ENCODE measurements around the gene FSHR.

FSHR gene

DNA sequence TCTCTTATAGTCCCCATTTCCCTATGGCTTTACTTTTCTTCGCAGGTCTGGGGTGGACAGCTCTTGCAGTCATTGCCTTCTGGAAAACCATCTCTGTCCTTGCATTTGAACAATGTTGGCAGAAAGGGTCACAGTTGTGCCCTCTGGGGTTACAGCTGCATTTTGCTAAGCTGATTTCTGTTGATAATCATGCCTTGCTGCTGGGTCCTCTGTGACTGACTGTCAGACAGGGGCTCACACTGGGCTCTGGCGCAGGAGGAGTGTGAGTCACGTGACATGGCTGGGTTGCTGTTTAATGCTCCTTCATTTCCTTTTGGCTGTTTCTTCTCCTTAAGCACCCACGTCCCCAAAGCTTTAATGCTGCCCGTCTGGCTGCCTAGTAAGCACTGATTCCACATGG lies 202.2 kb downstream of the FSHR start:
- H3K9ac ChIP-seq (ENCODE audit: low read depth in 1 of 2, low read length in 2 of 2): no peak overlapping the region
- no peaks in the 10 kb centered on the region for H3K4me1 ChIP-seq (ENCODE audit: control insufficient read depth in 2 of 2, insufficient read depth in 2 of 2, low read length in 2 of 2)
- H3K9me3 ChIP-seq (ENCODE audit: control insufficient read depth in 2 of 2, low read length in 2 of 2): no peaks in the 10 kb centered on the region
- H3K27me3 ChIP-seq (ENCODE audit: control insufficient read depth in 2 of 2, insufficient read depth in 2 of 2, low read length in 2 of 2): no peaks in the 10 kb centered on the region
- no peak overlapping the region for H3K27ac ChIP-seq (ENCODE audit: low read depth in 2 of 2, low read length in 2 of 2)
- H3K4me3 ChIP-seq (ENCODE audit: low read length in 2 of 2): no peak overlapping the region
- H3K36me3 ChIP-seq (ENCODE audit: control insufficient read depth in 2 of 2, insufficient read depth in 2 of 2, low read length in 2 of 2): no peaks in the 10 kb centered on the region

DNA sequence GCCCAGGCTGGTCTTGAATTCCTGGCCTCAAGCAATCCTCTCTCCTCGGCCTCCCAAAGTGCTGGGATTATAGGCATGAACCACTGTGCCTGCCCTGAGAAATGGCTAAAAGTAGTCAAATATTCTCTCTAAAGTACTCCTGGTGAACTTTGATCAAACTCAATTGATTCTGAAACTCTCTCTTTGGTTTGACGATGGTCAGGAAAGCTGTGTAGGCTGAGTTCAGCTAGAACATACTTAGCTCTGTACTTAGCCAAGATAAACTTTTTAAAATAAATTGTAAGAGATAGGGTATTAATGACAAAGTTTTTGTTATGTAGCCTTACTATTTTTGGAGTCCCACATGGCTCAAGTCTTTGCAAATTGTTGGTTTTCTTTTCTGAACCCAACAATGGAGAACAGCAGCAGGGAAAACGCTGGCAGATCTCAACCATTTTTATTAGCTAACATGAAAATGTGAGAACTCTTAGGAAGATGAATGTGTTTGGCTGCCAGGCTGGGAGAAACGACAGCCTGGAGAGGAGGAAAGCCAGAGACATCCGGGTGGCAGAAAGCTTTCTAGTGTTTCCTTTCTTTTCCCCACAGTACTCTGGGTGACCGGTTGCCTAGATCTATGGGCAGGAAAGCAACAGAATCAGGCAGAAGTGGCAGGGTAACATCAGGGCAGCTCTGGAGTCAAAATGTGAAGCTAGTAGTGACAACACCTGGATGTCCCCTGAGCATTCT lies 205.8 kb downstream of the FSHR start:
- Histone ChIP-seq H3K27ac (ENCODE audit: low read depth in 2 of 2, low read length in 2 of 2) (no peak overlapping the region), H3K4me3 (ENCODE audit: low read length in 2 of 2) (no peak overlapping the region), H3K9me3 (ENCODE audit: control insufficient read depth in 2 of 2, low read length in 2 of 2) (no peaks in the 10 kb centered on the region), H3K4me1 (ENCODE audit: control insufficient read depth in 2 of 2, insufficient read depth in 2 of 2, low read length in 2 of 2) (no peaks in the 10 kb centered on the region), H3K27me3 (ENCODE audit: control insufficient read depth in 2 of 2, insufficient read depth in 2 of 2, low read length in 2 of 2) (no peaks in the 10 kb centered on the region), H3K9ac (ENCODE audit: low read depth in 1 of 2, low read length in 2 of 2) (no peak overlapping the region), H3K36me3 (ENCODE audit: control insufficient read depth in 2 of 2, insufficient read depth in 2 of 2, low read length in 2 of 2) (no peaks in the 10 kb centered on the region)

DNA sequence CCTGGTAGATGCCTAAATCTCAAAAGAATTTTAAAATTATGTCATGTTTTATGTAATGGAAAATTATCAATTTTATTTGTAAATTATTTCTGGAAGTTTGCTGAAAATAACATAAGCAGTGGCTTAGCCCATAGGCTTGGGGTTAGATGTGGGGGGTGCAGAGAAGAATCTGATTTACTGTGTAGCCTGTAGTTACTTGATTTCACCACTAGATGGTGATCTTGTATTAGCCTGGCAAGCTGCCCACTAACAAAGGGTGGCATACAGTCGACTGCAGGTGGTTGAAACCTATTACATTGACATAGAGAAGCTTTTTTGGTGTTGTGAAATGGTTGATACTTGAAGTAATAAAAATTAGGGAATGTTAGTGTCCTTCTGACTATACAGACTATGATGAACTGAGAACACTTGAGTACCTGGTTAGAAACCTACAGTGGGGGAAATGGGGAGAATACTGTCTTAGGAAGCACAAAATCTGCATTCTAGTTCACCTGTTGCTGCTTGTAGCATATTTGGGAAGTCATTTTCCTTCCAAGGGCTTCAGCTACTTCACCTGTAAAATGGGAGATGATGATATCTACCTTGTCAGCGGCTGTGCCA lies 207.8 kb downstream of the FSHR start:
- H3K36me3 ChIP-seq (ENCODE audit: control insufficient read depth in 2 of 2, insufficient read depth in 2 of 2, low read length in 2 of 2): no peaks in the 10 kb centered on the region
- H3K27ac ChIP-seq (ENCODE audit: low read depth in 2 of 2, low read length in 2 of 2): no peak overlapping the region
- no peak overlapping the region for H3K4me3 ChIP-seq (ENCODE audit: low read length in 2 of 2)
- no peak overlapping the region for H3K9ac ChIP-seq (ENCODE audit: low read depth in 1 of 2, low read length in 2 of 2)
- H3K27me3 ChIP-seq (ENCODE audit: control insufficient read depth in 2 of 2, insufficient read depth in 2 of 2, low read length in 2 of 2): no peaks in the 10 kb centered on the region
- no peaks in the 10 kb centered on the region for H3K4me1 ChIP-seq (ENCODE audit: control insufficient read depth in 2 of 2, insufficient read depth in 2 of 2, low read length in 2 of 2)
- no peaks in the 10 kb centered on the region for H3K9me3 ChIP-seq (ENCODE audit: control insufficient read depth in 2 of 2, low read length in 2 of 2)

DNA sequence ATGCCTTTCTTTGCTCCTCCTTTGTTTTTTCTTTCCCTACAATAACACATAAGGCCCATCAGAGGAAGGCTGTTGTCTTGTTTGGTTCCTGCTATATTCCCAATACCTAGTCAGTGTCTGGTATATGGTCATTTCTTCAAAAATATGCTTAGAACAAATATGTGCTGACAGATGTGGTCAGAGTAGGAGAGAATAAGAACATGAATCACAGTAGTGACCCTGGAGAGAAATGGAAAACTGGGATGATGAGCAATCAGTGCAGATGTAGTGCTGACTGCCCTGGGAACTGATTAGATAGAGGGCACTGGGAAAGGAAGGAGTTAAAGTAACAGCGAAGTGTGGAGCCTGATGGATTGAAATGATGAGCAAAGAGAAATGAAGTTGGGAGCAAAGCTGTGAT lies 209.4 kb downstream of the FSHR start:
- Histone ChIP-seq H3K9ac (ENCODE audit: low read depth in 1 of 2, low read length in 2 of 2) (no peak overlapping the region), H3K4me3 (ENCODE audit: low read length in 2 of 2) (no peak overlapping the region)

DNA sequence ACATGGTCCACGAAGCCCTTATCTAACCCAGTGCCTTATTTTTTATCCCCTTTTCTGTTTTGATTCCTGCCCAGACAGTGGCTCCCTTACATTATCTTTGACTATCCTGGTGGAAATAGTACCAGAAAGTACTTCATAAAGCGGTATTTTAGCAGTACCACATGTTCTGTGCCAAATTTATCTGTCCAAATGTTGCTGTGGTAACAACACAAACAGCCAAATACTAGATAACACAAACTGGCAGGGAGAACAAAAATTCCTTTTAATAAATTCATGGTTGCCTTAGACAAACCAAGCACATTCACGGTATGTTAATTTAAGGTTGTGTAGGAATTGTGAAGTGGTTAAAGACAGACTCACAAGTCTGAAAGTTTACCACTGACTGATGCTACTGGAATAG lies 210.9 kb downstream of the FSHR start:
- no peaks in the 10 kb centered on the region for H3K27me3 ChIP-seq (ENCODE audit: control insufficient read depth in 2 of 2, insufficient read depth in 2 of 2, low read length in 2 of 2)
- no peaks in the 10 kb centered on the region for H3K4me1 ChIP-seq (ENCODE audit: control insufficient read depth in 2 of 2, insufficient read depth in 2 of 2, low read length in 2 of 2)
- H3K36me3 ChIP-seq (ENCODE audit: control insufficient read depth in 2 of 2, insufficient read depth in 2 of 2, low read length in 2 of 2): no peaks in the 10 kb centered on the region
- H3K4me3 ChIP-seq (ENCODE audit: low read length in 2 of 2): no peak overlapping the region
- H3K27ac ChIP-seq (ENCODE audit: low read depth in 2 of 2, low read length in 2 of 2): no peak overlapping the region
- H3K9me3 ChIP-seq (ENCODE audit: control insufficient read depth in 2 of 2, low read length in 2 of 2): no peaks in the 10 kb centered on the region
- no peak overlapping the region for H3K9ac ChIP-seq (ENCODE audit: low read depth in 1 of 2, low read length in 2 of 2)

More for the DNA sequence above, 209.4 kb downstream of the FSHR start:
- Histone ChIP-seq H3K27ac (ENCODE audit: low read depth in 2 of 2, low read length in 2 of 2) (no peak overlapping the region), H3K4me1 (ENCODE audit: control insufficient read depth in 2 of 2, insufficient read depth in 2 of 2, low read length in 2 of 2) (no peaks in the 10 kb centered on the region), H3K27me3 (ENCODE audit: control insufficient read depth in 2 of 2, insufficient read depth in 2 of 2, low read length in 2 of 2) (no peaks in the 10 kb centered on the region), H3K9me3 (ENCODE audit: control insufficient read depth in 2 of 2, low read length in 2 of 2) (no peaks in the 10 kb centered on the region), H3K36me3 (ENCODE audit: control insufficient read depth in 2 of 2, insufficient read depth in 2 of 2, low read length in 2 of 2) (no peaks in the 10 kb centered on the region)

DNA sequence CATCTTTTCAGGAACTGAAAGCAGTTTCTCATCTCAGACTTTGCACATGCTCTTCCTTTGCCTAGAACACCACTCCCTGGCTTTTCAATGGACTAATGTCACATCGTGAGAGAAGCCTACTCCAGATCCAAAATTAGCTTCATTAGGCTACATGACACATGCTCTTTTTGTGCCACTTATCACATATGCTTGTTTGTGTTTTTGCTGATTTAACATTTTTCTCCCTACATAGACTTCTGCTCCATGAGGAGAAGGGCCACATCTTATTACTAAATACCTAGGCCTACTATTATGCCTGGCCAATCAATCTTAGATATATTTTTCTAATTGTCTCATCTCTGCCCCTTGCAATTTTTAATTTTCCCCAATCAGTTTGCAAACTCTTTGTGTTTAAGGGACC lies 212.4 kb downstream of the FSHR start:
- H3K27me3 ChIP-seq (ENCODE audit: control insufficient read depth in 2 of 2, insufficient read depth in 2 of 2, low read length in 2 of 2): no peaks in the 10 kb centered on the region
- H3K27ac ChIP-seq (ENCODE audit: low read depth in 2 of 2, low read length in 2 of 2): no peak overlapping the region
- H3K9me3 ChIP-seq (ENCODE audit: control insufficient read depth in 2 of 2, low read length in 2 of 2): no peaks in the 10 kb centered on the region
- H3K4me3 ChIP-seq (ENCODE audit: low read length in 2 of 2): no peak overlapping the region
- H3K36me3 ChIP-seq (ENCODE audit: control insufficient read depth in 2 of 2, insufficient read depth in 2 of 2, low read length in 2 of 2): no peaks in the 10 kb centered on the region
- no peaks in the 10 kb centered on the region for H3K4me1 ChIP-seq (ENCODE audit: control insufficient read depth in 2 of 2, insufficient read depth in 2 of 2, low read length in 2 of 2)
- H3K9ac ChIP-seq (ENCODE audit: low read depth in 1 of 2, low read length in 2 of 2): no peak overlapping the region

DNA sequence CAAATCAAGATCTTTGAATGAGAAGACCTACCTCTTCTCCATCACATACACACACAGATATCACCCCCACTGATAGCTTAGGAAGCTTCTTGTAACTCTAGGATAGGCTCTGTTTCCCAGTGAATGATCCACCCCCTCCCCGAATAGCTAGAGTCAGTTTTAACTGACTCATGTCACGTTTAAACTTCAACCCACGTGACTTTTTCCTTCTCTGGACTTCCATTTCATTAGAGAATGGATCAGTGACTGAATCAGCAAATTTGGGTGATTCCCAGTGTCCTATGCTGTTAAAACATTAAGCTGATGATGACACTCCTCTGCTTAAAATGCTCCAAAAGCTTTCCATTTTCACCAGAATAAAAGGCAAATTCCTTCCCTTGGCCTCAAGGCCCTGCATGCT lies 212.9 kb downstream of the FSHR start:
- H3K36me3 ChIP-seq (ENCODE audit: control insufficient read depth in 2 of 2, insufficient read depth in 2 of 2, low read length in 2 of 2): no peaks in the 10 kb centered on the region
- no peaks in the 10 kb centered on the region for H3K9me3 ChIP-seq (ENCODE audit: control insufficient read depth in 2 of 2, low read length in 2 of 2)
- H3K27ac ChIP-seq (ENCODE audit: low read depth in 2 of 2, low read length in 2 of 2): no peak overlapping the region
- H3K4me1 ChIP-seq (ENCODE audit: control insufficient read depth in 2 of 2, insufficient read depth in 2 of 2, low read length in 2 of 2): no peaks in the 10 kb centered on the region
- no peaks in the 10 kb centered on the region for H3K27me3 ChIP-seq (ENCODE audit: control insufficient read depth in 2 of 2, insufficient read depth in 2 of 2, low read length in 2 of 2)
- H3K4me3 ChIP-seq (ENCODE audit: low read length in 2 of 2): no peak overlapping the region
- no peak overlapping the region for H3K9ac ChIP-seq (ENCODE audit: low read depth in 1 of 2, low read length in 2 of 2)

DNA sequence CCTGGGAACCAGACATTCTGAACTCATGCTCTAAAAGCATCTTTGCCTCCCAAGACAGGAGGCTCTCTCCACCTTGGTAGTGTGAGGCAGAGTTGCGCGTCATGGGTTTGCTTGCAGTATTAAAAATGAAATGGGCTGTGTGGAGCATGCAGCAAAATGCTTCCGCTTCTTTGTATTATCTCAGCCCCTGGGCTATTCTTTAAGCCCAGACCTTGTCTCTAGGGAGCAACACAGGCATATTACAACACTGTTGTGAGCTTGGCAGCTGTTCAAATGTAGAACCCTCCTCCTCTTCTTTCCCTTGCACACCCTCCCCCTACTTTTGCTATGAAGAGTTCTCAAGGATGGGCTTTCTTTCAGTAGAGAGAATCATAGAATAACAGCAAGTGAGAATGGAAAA lies 213.7 kb downstream of the FSHR start:
- no peak overlapping the region for H3K4me3 ChIP-seq (ENCODE audit: low read length in 2 of 2)
- no peak overlapping the region for H3K9ac ChIP-seq (ENCODE audit: low read depth in 1 of 2, low read length in 2 of 2)
- no peaks in the 10 kb centered on the region for H3K4me1 ChIP-seq (ENCODE audit: control insufficient read depth in 2 of 2, insufficient read depth in 2 of 2, low read length in 2 of 2)
- no peaks in the 10 kb centered on the region for H3K27me3 ChIP-seq (ENCODE audit: control insufficient read depth in 2 of 2, insufficient read depth in 2 of 2, low read length in 2 of 2)
- H3K27ac ChIP-seq (ENCODE audit: low read depth in 2 of 2, low read length in 2 of 2): no peak overlapping the region
- no peaks in the 10 kb centered on the region for H3K36me3 ChIP-seq (ENCODE audit: control insufficient read depth in 2 of 2, insufficient read depth in 2 of 2, low read length in 2 of 2)
- H3K9me3 ChIP-seq (ENCODE audit: control insufficient read depth in 2 of 2, low read length in 2 of 2): no peaks in the 10 kb centered on the region

DNA sequence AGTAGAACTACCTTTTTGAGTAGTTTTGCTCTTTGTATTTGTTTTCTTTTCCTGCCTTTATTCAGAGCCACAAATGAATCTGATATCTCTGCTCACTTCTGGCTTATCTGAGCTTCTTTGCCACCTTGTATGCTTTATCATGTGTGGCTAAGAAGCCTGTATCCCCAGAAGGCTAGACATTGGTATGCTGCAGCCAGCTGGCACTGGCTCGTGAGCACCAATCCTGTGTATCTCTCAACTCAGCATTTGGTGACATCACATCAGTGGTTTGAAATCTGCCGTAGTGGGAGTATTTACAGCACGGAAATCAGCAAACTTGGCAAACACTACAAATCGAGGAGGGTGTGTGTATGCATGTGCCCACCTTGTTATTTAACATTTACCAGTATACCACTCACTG lies 215.1 kb downstream of the FSHR start:
- Histone ChIP-seq H3K9ac (ENCODE audit: low read depth in 1 of 2, low read length in 2 of 2) (no peak overlapping the region), H3K27ac (ENCODE audit: low read depth in 2 of 2, low read length in 2 of 2) (no peak overlapping the region), H3K9me3 (ENCODE audit: control insufficient read depth in 2 of 2, low read length in 2 of 2) (no peaks in the 10 kb centered on the region), H3K27me3 (ENCODE audit: control insufficient read depth in 2 of 2, insufficient read depth in 2 of 2, low read length in 2 of 2) (no peaks in the 10 kb centered on the region), H3K36me3 (ENCODE audit: control insufficient read depth in 2 of 2, insufficient read depth in 2 of 2, low read length in 2 of 2) (no peaks in the 10 kb centered on the region), H3K4me1 (ENCODE audit: control insufficient read depth in 2 of 2, insufficient read depth in 2 of 2, low read length in 2 of 2) (no peaks in the 10 kb centered on the region), H3K4me3 (ENCODE audit: low read length in 2 of 2) (no peak overlapping the region)

DNA sequence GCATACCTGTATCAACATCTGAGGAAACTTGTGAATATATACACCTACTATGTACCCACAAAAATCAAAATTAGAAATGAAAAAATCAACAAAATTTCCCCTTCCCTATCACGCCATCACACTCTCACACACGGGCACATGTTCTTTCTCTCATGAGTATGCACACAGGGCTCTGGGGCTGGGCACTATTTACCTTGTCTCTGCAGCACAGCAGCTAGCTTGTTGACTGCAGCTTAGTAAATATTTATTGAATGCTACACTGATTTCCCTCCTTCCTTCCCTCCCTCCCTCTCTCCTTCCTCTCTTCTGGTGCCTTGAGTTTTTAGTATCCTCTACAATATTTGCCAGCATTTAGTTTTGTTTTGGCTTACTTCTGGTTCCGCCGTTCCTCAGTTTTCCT lies 216.1 kb downstream of the FSHR start:
- H3K36me3 ChIP-seq (ENCODE audit: control insufficient read depth in 2 of 2, insufficient read depth in 2 of 2, low read length in 2 of 2): no peaks in the 10 kb centered on the region
- H3K9ac ChIP-seq (ENCODE audit: low read depth in 1 of 2, low read length in 2 of 2): no peak overlapping the region
- H3K27me3 ChIP-seq (ENCODE audit: control insufficient read depth in 2 of 2, insufficient read depth in 2 of 2, low read length in 2 of 2): no peaks in the 10 kb centered on the region
- H3K9me3 ChIP-seq (ENCODE audit: control insufficient read depth in 2 of 2, low read length in 2 of 2): no peaks in the 10 kb centered on the region
- H3K4me1 ChIP-seq (ENCODE audit: control insufficient read depth in 2 of 2, insufficient read depth in 2 of 2, low read length in 2 of 2): no peaks in the 10 kb centered on the region
- no peak overlapping the region for H3K4me3 ChIP-seq (ENCODE audit: low read length in 2 of 2)
- no peak overlapping the region for H3K27ac ChIP-seq (ENCODE audit: low read depth in 2 of 2, low read length in 2 of 2)
